Regular cardiac myocyte (primary cell): ENCODE data around the gene NPM1. TPM values are rescaled to one million over a fixed set of nuclear protein-coding genes. Genes with fewer than 3 reads are reported as not detected.

ENCODE experiments used
- total RNA-seq: library from RNA; depleted of rRNA; stranded (reverse); fragments of >200 nt; gene quantifications from 2 replicates; pipeline ENCODE4 v1.2.3, GENCODE V29; 2014

NPM1 gene
- total RNA-seq = 1,405 and 1,642 TPM in 2 replicates

GRCh38 chr5:171387345-171387969 is at the start of gene NPM1:
TSS of gene NPM1 (plus strand) at chr5:171387849. CDS start at chr5:171387949, 100 bp downstream.

GRCh38 chr5:171418982-171419687 is 31.5 kb downstream of the NPM1 start, which contains the start of gene FGF18:
TSS of gene FGF18 (plus strand) at chr5:171419647. CDS start at chr5:171420200, 553 bp downstream.

Other genes starting within 250 kb of the NPM1 start
- gene TLX3, start 78.6 kb upstream of the NPM1 start, total RNA-seq = not detected in 2 replicates
- not detected in 2 replicates for gene FGF18, start 31.8 kb downstream of the NPM1 start, total RNA-seq